Peyer's patch (tissue), 4 donors: ENCODE data around the gene MTRFR. TPM values are rescaled to one million over a fixed set of nuclear protein-coding genes. Genes with fewer than 3 reads are reported as not detected.
A peak's percentile ranks its signal among the peaks of the same experiment; 100 is the strongest.

Experiments used
- DNase-seq, 3 donors: peaks; one replicate each; pipeline ENCODE4 v3.0.0-alpha.2; 2017 to 2019
- H3K27ac ChIP-seq, 4 donors: fragments of 200-600 bp; sonication (generic); one replicate each; pipeline ENCODE4 v1.5.1; 2016 to 2019
- H3K27me3 ChIP-seq, 2 donors: fragments of 200-600 bp; sonication (generic); one replicate each; pipeline ENCODE4 v1.5.1; 2019
- H3K36me3 ChIP-seq, 3 donors: fragments of 200-600 bp; sonication (generic); one replicate each; pipeline ENCODE4 v1.5.1; 2016 to 2019
- H3K4me1 ChIP-seq, 4 donors: fragments of 200-600 bp; sonication (generic); one replicate each; pipeline ENCODE4 v1.5.1; 2016 to 2019
- H3K4me3 ChIP-seq, 4 donors: fragments of 200-600 bp; sonication (generic); 1 replicate in 3 of 4; 2 replicates in 1 of 4; pipeline ENCODE4 v1.5.1; 2016 to 2019; ENCODE audit warnings: mild to moderate bottlenecking in 1 of 4
- H3K9me3 ChIP-seq, 4 donors: fragments of 200-600 bp; sonication (generic); one replicate each; pipeline ENCODE4 v1.5.1; 2016 to 2019; ENCODE audit warnings: mild to moderate bottlenecking in 1 of 4
- CTCF ChIP-seq, 6 experiments: fragments of 450-650 bp in 4 of 6; fragments of 200-600 bp in 2 of 6; sonication (generic) in 1 of 6; IDR thresholded peaks; one replicate each; pipeline ENCODE4 v1.5.1; 2017 to 2019; ENCODE audit warnings: antibody characterized with exemption in 6 of 6, mild to moderate bottlenecking in 3 of 6, moderate library complexity in 1 of 6
- POLR2A ChIP-seq, 2 donors: fragments of 450-650 bp; IDR thresholded peaks; one replicate each; pipeline ENCODE4 v1.5.1; 2017; ENCODE audit warnings: antibody characterized with exemption in 2 of 2, mild to moderate bottlenecking in 2 of 2, moderate library complexity in 2 of 2
- total RNA-seq, 4 donors: library from RNA; depleted of rRNA; stranded (reverse); fragments of >200 nt; gene quantifications; one replicate each; pipeline ENCODE4 v1.1.0, GENCODE V29; 2016

The MTRFR gene
- total RNA-seq, 4 donors from 2014 or later, result 10.2 to 23.1 (median 17.1) TPM

GRCh38 chr12:123263196-123263817 is 30.1 kb downstream of the MTRFR start:
- H3K4me1 ChIP-seq, result peaks cover 0 to 6% (median 1%) of the 10 kb centered on the region in 4 donors
- H3K36me3 ChIP-seq, result peaks cover 0 to 63% (median 0%) of the 10 kb centered on the region in 3 donors

GRCh38 chr12:123264642-123265041 is 31.4 kb downstream of the MTRFR start:
- Histone ChIP-seq H3K27me3 (no peaks in the 10 kb centered on the region), H3K4me1 (peaks cover 0 to 20% (median 6%) of the 10 kb centered on the region in 4 donors), H3K36me3 (peaks cover 0 to 50% (median 0%) of the 10 kb centered on the region in 3 donors), H3K27ac (no peak overlapping the region), H3K4me3 (no peak overlapping the region), H3K9me3 (no peaks in the 10 kb centered on the region)
- DNase-seq, result no peak
- TF ChIP-seq POLR2A (IDR thresholded peaks at IDR 0.05), result no peak
- TF ChIP-seq CTCF (IDR thresholded peaks at IDR 0.05), result peak in 1 of 6 experiments; percentile 8

More at GRCh38 chr12:123263196-123263817, 30.1 kb downstream of the MTRFR start:
- Histone ChIP-seq H3K4me3 (no peak overlapping the region), H3K9me3 (no peaks in the 10 kb centered on the region), H3K27ac (no peak overlapping the region), H3K27me3 (no peaks in the 10 kb centered on the region)
- TF ChIP-seq CTCF (IDR thresholded peaks at IDR 0.05) (no peak), POLR2A (IDR thresholded peaks at IDR 0.05) (no peak)
- DNase-seq, result no peak

GRCh38 chr12:123265851-123266678 is 32.8 kb downstream of the MTRFR start:
- Histone ChIP-seq H3K27ac (no peak overlapping the region), H3K4me3 (no peak overlapping the region), H3K4me1 (peaks cover 0 to 27% (median 13%) of the 10 kb centered on the region in 4 donors), H3K36me3 (peaks cover 0 to 40% (median 0%) of the 10 kb centered on the region in 3 donors), H3K27me3 (no peaks in the 10 kb centered on the region), H3K9me3 (no peaks in the 10 kb centered on the region)
- DNase-seq, result no peak
- TF ChIP-seq POLR2A (IDR thresholded peaks at IDR 0.05) (no peak), CTCF (IDR thresholded peaks at IDR 0.05) (no peak)

- DNase-seq, result no peak
- no peaks in the 10 kb centered on the region for H3K9me3 ChIP-seq
- H3K36me3 ChIP-seq, result peaks cover 0 to 33% (median 0%) of the 10 kb centered on the region in 3 donors
Observed at GRCh38 chr12:123266679-123267277, 33.5 kb downstream of the MTRFR start.

More at GRCh38 chr12:123266679-123267277, 33.5 kb downstream of the MTRFR start:
- Histone ChIP-seq H3K4me3 (no peak overlapping the region), H3K4me1 (peaks cover 0 to 27% (median 13%) of the 10 kb centered on the region in 4 donors), H3K27ac (no peak overlapping the region), H3K27me3 (no peaks in the 10 kb centered on the region)
- no peak for TF ChIP-seq CTCF (IDR thresholded peaks at IDR 0.05)
- TF ChIP-seq POLR2A (IDR thresholded peaks at IDR 0.05), result no peak
